Measurements from ENCODE around the gene ABR.

Gene ABR

DNA sequence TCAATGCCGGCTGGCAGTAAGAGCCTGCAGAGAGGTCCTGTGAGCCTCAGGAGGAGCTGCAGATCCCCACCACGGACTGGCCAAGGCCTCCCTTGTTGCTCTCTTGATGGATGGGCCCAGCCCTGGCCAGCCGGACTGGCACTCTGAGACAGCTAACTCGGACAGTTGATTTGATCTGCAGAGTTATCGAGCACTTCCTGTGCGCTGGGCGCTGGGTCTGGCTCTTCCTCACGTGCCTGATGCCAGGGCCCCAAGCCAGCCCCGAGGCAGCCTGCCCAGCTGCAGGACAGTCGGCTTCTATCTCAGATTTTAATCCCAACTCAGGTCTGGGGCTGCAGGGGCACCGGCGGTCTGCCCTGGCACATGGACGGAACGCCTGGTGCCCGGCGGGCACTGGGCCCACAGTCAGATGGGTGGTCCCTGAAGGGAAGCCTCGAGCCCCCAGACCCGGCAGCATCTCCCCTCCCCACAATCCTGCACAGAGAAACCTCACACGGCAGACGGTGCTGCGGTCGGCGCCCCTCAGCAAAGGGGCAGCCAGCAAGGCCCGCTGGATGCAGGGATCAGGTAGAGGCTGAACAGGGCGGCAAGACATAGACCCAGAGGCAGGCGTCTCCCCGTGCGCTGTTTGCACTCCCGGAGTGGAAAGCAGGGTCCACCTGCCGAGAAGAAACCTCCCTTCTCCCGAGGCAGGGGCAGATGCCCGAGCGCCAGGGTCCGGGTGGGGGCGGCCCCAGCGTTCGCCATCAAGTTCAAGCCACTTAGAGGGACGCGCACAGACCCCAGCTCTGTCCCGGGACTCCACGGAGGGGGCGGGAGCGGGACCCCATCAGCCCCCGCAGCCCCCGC, 148.9 kb downstream of the ABR start:
- DNase-seq (ENCODE audit: low spot score): no peak

DNA sequence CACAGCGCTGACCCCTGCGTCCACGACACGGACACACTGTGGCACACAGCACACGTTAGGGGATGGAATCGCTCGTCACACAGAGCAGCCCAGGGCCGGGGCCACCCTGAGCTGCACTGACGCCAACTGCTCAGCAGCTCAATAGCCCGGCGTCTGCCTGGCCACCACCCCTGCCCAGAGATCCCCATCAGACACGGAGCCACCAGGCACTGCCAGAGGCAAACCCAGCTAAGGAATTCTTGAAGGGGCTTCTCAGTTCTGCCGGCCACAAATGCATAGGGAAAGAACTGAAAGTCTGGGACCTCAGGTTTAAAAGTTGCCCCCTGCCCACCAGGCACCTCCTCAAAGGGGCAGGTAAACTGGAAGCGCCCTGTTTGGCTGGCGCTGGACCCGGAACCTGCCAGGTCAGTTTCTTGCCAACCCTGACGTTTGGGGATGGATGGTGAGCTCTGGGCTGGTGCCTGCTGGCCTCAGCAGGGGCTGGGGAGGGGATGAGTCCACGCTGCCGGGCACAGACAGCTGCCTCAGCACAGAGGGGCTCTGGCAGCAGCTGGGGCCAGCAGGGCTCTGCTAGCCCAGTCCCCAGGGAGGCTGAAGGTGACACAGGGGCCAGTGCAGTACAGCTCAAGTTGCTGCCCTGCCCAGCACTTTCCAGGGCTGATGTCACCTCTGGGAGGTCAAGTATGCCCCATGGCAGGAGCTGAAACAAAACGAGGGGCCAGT, 149.7 kb downstream of the ABR start:
- no peak for DNase-seq (ENCODE audit: low spot score)

GRCh38 chr17:1029196-1029921, 150.4 kb downstream of the ABR start:
- no peak for DNase-seq (ENCODE audit: low spot score)

DNA sequence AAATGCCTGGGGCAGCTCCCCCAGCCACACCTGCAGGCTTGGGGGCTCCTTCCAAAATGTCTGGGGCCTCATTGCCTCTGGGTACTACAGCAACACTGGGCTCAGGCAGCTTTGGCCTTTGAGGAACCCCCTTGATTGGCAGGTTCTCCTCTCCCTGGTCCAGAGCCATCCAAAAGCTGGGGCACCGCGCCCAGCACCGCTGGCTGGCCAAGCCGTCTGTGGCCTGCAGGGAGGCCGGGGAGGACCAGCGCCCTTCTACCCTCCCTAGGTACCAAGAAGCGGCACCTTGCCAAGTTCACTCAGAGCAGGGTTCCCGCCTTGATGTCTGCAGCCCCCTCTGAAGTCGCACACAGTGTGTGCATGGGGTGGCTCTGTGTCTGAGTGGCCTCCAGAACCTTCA, 152.7 kb downstream of the ABR start:
- no peak for DNase-seq (ENCODE audit: low spot score)

- no peak for DNase-seq (ENCODE audit: low spot score)
These were observed 153.2 kb downstream of the ABR start for GRCh38 chr17:1026599-1026975.

DNA sequence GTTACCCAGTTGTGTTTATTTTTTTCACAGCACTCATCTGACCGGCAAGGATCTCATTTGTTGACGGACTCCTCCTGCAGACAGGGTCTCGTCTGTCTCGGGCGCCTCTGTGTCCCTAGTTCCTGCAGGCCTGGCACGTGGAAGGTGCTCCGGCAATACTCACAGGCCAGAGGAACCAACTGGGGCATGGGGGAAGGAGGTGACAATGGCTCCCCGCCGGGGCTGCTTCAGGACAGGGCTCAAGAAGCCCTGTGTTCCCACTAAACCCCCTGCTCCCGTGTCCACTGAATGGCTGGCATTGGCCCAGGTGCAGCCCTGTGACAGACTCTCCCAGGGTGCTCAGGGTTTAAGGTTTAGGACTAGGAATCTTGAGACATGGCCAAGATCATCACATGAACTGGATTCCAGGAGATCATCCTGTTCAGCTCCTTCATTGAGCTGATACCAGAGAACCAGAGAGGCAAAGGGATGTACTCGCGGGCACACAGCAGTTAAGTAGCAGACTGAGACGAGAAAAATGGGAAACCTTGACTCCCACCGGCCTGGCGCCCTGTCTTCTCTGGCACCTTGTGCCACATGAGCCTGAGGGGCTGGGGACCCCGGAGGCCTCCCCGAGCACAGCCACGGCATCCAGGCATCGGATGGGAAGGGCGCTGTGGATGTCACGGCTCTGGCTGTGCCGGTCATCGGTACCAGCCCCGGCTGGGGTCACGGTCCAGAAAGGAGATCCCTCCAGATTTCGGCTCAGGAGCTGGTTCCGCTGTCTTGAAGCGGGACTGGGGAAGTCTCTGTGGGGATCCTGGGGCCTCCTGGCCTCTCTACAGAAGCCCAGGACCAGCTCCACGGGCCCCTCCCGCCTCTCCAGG, 153.8 kb downstream of the ABR start:
- DNase-seq (ENCODE audit: low spot score): no peak

GRCh38 chr17:1024076-1024475, 155.7 kb downstream of the ABR start:
- no peak for DNase-seq (ENCODE audit: low spot score)

DNA sequence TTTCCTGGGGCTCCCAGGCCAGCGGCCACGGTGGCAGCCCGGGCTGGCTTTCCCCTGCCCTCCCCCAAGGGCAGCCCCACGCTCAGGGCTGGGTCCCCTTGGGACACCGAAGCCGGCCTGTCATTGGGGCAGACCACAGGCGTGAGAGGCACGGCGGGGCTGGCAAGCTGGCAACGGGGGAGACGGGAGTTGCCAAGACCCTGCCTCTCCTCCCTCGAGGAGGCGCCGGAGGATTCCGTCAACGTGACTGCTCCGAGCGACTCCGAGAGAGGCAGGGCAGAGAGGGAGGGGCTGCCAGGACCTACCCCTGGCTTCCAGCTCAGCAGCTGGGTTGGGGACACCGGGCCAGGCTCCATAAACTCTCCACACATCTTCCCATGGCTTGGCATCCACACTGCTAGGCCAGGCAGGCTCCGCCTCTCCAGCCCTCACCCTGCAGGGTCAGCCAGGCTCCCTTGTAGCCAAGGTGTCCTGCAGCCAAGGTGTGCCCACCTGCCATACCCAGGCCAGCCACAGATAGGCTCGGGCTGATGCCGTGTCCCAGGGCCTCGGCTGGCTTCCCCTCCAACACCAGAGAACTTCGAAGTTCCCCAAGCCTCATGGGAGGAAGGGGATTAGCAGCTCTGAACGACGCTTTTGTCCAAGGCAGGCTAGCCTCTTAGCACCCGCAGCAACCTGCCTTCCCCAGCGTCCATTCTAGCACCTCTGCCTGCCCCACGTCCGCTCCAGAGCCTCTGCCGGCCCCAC, 157.3 kb downstream of the ABR start:
- DNase-seq (ENCODE audit: low spot score): no peak

DNA sequence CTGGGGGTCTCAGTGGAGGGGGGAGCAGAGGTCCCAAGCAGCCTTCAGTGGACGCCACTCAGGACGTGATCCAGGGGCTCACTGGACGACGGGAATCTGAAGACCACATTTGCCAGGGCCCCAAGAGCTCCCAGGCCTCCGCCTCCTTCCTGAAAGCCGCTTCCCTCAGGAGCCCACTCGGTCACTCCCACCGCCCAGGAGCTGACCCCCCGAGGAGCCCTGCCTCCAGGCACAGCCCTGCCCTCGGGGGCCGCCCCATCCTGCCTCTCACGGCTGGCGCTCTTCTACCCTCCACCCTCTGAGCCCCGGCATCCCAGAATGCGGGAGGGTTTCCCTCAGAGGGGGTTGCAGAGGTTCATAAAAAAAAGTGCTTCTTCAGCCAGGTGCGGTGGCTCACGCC, 158.6 kb downstream of the ABR start:
- DNase-seq (ENCODE audit: low spot score): no peak

DNA sequence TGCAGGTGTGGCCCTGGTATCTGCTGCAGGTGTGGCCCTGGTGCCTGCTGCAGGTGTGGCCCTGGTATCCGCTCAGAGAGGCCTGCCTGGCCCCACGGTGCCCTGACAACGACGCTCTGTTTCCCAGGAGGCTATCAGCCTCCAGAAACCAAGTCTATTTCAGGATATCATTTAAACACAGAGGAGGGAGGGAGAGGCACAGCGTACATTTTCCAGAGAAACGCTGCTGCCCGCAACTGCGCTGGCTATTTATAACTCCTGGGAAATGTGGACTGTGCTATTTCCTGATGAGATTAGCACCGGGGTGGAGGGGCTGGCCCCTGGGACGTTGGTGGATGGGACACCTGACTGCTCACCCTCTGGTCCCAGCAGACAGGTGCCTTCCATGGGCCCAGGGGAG, 160.3 kb downstream of the ABR start:
- no peak for DNase-seq (ENCODE audit: low spot score)

DNA sequence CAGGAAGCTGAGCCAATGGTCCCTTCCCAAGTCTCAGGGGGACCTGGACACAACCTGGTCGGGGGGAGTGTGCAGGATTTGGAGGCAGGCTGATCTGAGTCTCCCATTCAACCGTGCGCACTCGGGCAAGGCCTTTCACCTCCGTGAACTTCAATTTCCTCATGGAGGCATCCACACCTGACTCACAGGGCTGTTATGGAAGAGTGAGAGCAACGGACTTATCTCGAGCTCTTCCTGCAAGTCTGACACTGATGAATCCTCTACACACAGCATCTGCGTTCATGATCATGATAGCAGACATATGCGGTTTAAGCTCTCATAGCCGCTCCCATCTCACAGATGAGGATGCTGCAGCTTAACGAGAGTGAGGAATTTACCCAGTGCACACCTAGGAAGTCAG, 161.2 kb downstream of the ABR start:
- no peak for DNase-seq (ENCODE audit: low spot score)

DNA sequence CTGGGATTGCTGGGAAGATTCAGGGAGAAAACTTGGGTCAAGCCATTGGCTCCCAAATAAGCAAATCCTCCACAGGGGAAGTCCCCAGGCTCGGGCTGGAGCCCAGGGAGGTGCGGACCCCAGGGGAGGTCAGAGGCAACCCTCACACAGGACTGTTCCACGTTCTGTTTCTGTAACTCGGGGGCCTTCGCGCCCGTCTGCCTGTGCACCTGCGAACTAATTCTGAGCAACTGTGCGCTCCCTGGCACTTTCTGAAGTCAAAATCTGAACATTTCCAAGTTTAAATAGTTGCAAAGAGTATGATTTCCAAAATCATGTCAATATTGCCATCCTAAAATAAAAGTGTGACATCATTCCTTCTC, 166.1 kb downstream of the ABR start:
- DNase-seq (ENCODE audit: low spot score): no peak

DNA sequence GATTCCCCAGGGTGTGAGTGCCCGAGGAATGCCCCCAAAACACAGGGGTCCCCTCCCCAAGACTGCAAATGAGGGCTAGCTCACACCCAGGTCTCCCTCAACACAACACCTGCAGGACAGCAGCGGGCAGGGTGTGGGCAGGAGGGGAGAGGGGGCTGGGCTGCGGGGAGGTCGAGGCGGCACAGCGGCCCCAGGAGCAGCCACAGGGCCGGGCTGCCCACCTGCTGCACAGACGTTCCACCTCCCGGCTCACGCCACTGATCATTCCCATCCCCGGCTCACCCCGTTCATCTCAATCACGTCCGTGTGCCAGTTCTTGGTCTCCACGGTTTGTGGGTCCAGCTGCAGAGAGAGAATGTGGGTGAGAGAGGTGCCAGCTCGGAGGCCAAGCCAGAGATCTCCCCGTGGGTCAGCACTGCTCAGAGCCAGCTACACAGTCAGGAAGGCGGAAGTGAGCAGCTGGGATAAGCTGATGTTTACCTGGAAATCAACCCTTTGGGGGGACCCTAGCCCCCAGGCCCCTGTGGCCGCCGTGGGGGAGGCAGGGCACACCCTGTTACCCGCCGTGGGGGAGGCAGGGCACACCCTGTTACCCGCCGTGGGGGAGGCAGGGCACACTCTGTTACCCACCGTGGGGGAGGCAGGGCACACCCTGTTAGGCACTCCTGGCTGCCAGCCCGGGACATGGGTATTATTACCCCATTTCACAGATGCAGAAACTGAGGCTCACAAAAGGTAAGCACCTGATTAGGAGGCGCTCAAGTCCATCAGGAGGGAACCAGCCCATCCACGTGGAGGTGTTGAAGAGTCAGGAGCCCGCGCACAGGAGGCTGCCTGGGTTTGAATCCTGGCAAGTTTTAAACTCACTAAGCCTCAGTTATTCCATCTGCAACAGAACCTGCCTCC, 166.7 kb downstream of the ABR start:
- DNase-seq (ENCODE audit: low spot score): no peak

GRCh38 chr17:1011760-1012735, 167.7 kb downstream of the ABR start:
- DNase-seq (ENCODE audit: low spot score): no peak

GRCh38 chr17:1011138-1011537, 168.6 kb downstream of the ABR start:
- DNase-seq (ENCODE audit: low spot score): no peak

DNA sequence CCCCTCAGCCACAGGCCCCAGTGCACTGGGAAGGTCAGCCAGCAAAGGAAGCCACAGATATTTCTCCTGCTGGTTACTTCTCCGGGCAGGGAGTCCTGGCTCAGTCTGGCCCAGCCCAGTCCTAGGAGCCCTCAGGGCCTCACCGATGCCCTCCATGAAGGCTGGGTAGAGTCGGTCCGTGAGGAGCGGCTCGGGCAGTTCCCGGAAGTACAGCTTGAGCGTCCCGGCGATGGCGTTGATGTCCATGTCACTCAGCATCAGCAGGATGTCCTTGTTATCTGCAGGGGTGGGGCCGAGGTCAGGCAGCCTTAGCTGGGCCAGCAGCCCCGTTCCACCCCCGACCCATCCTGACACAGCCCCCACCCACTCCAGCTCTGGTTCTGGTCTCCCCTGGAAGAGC, 169.2 kb downstream of the ABR start:
- no peak for DNase-seq (ENCODE audit: low spot score)

GRCh38 chr17:1010086-1010450, 169.7 kb downstream of the ABR start:
- DNase-seq (ENCODE audit: low spot score): no peak

- no peak for DNase-seq (ENCODE audit: low spot score)
These were observed 170.3 kb downstream of the ABR start for GRCh38 chr17:1009229-1010085.
